ENCODE data around the gene TUBB4B. TPM values are rescaled to one million over a fixed set of nuclear protein-coding genes. Genes with fewer than 3 reads are reported as not detected.
"Not testable (repeated sequence)": the region's sequence is repeated elsewhere in the genome, so short reads cannot be mapped to it uniquely, and the experiment has no call there.

The TUBB4B gene
- total and polyA plus RNA-seq, 11 donors: 244 to 900 (median 515) TPM

DNA sequence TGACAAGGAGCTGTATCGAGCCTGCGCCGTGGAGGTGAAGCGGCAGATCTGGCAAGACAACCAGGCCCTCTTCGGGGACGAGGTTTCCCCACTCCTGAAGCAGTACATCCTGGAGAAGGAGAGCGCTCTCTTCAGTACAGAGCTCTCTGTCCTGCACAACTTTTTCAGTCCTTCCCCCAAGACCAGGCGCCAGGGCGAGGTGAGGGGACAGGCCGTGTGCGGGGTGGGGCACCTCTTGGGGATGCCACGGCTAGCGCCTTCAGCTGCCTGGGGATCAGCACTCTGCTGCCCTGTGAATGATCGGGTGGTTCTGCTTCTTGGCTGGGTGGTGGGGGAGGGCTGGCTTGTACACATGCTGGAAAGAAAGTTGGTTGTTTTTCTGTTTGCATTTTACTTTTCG is 15.8 kb downstream of the TUBB4B start:
- TF ChIP-seq, protein P1, sequence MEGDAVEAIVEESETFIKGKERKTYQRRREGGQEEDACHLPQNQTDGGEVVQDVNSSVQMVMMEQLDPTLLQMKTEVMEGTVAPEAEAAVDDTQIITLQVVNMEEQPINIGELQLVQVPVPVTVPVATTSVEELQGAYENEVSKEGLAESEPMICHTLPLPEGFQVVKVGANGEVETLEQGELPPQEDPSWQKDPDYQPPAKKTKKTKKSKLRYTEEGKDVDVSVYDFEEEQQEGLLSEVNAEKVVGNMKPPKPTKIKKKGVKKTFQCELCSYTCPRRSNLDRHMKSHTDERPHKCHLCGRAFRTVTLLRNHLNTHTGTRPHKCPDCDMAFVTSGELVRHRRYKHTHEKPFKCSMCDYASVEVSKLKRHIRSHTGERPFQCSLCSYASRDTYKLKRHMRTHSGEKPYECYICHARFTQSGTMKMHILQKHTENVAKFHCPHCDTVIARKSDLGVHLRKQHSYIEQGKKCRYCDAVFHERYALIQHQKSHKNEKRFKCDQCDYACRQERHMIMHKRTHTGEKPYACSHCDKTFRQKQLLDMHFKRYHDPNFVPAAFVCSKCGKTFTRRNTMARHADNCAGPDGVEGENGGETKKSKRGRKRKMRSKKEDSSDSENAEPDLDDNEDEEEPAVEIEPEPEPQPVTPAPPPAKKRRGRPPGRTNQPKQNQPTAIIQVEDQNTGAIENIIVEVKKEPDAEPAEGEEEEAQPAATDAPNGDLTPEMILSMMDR (IDR thresholded peaks at IDR 0.05): no peak
- no peak for TF ChIP-seq POLR2A (IDR thresholded peaks at IDR 0.05)
- Histone ChIP-seq H3K4me1 (peaks cover 7 to 28% (median 20%) of the 10 kb centered on the region in 12 donors), H3K27me3 (no peaks in the 10 kb centered on the region), H3K36me3 (peaks cover 0 to 40% (median 29%) of the 10 kb centered on the region in 9 donors), H3K9me3 (no peaks in the 10 kb centered on the region), H3K27ac (no peak overlapping the region), H3K4me3 (peak overlapping the region in 6 of 12 donors; percentile 87 to 100 (median 99))
- peak in 1 of 5 donors; percentile 44 for DNase-seq
- no peak for ATAC-seq
- WGBS, 4 donors: 85 to 93% (median 90%) methylated on average over 14 to 15 of the region's 15 CpGs
- intact Hi-C loops (cut with DNase I): no loop called here

DNA sequence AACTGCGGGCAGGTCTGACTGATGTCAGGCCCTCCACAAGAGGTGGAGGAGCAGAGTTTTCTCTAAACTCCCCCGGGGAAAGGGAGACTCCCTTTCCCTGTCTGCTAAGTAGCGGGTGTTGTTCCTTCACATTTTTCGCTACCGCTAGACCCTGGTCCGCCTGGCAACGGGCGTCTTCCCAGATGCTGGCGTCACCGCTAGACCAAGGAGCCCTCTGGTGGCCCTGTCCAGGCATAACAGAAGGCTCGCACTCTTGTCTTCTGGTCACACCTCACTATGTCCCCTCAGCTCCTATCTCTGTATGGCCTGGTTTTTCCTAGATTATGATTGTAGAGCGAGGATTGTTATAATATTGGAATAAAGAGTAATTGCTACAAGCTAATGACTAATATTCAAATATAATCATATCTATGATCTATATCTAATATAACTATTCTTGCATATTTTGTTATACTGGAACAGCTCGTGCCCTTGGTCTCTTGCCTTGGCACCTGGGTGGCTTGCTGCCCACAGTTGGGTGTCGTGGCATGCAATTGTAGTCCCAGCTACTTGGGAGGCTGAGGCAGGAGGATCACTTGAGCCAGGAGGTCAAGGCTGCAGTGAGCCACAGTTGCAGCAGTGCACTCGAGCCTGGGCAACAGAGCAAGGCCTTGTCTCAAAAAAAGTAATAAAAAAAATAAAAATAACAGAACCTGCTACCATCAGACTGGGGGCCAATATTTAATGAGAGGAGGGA is 21.3 kb downstream of the TUBB4B start:
- intact Hi-C loops (cut with DNase I); H3K27me3 ChIP-seq; H3K9me3 ChIP-seq; H3K4me3 ChIP-seq; ATAC-seq; H3K27ac ChIP-seq: not testable (repeated sequence)
- H3K4me1 ChIP-seq: peaks cover 0 to 16% (median 0%) of the 10 kb centered on the region in 12 donors
- WGBS, 4 donors: 30 to 57% (median 31%) methylated on average over 7 to 15 of the region's 15 CpGs
- DNase-seq: peak in 2 of 5 donors; percentile 25 to 32
- peaks cover 0 to 73% (median 53%) of the 10 kb centered on the region in 9 donors for H3K36me3 ChIP-seq
- TF ChIP-seq, protein P1 (IDR thresholded peaks at IDR 0.05): peak; percentile 38 to 58 (median 50)

DNA sequence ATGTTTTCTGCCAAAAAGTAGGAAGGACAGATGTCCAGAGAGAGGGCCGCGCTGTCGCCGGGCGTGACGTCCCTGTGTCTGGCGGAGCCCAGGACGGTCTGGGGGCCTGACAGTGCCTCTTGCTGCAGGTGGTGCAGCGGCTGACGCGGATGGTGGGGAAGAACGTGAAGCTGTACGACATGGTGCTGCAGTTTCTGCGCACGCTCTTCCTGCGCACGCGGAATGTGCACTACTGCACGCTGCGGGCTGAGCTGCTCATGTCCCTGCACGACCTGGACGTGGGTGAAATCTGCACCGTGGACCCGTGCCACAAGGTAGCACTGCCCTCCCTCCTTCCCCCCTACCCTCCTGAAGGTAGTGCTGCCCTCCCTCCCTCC is 21.8 kb downstream of the TUBB4B start:
- H3K27ac ChIP-seq: no peak overlapping the region
- TF ChIP-seq, protein P1 (IDR thresholded peaks at IDR 0.05): no peak
- TF ChIP-seq POLR2A (IDR thresholded peaks at IDR 0.05): no peak
- H3K9me3 ChIP-seq: no peaks in the 10 kb centered on the region
- ATAC-seq (peak in 2 of 4 donors; percentile 18 to 20), DNase-seq (peak in 1 of 5 donors; percentile 7)
- intact Hi-C loops (cut with DNase I): no loop called here
- 84 to 93% (median 90%) methylated on average over 24 of the region's 24 CpGs for WGBS, 4 donors
- peaks cover 0 to 22% (median 3%) of the 10 kb centered on the region in 12 donors for H3K4me1 ChIP-seq
- peaks cover 0 to 73% (median 57%) of the 10 kb centered on the region in 9 donors for H3K36me3 ChIP-seq
- H3K27me3 ChIP-seq: no peaks in the 10 kb centered on the region
- H3K4me3 ChIP-seq: no peak overlapping the region

DNA sequence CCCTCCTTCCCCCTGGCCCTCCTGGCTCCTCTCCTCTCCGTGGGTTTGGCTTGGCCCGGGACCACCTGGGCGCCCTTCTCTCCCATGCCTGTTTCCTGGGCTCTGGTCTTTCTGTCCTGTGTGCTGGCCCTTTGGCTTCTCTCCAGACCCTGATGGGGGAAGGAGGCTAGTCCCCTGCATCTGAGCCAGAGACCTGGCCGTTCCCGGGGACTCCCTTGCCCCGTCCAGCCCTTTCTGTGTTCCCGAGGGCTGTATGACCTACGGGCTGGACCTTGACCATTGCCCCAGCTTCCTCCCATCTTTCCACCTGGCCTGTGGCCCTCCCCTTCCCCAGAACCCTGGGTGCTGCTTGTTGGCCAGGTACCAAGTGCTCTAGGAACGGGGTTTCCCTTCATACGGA is 22.4 kb downstream of the TUBB4B start:
- ATAC-seq: no peak
- Histone ChIP-seq H3K9me3 (no peaks in the 10 kb centered on the region), H3K4me3 (no peak overlapping the region), H3K4me1 (peaks cover 0 to 28% (median 9%) of the 10 kb centered on the region in 12 donors), H3K27me3 (no peaks in the 10 kb centered on the region), H3K36me3 (peaks cover 0 to 71% (median 53%) of the 10 kb centered on the region in 9 donors), H3K27ac (no peak overlapping the region)
- no peak for TF ChIP-seq POLR2A (IDR thresholded peaks at IDR 0.05)
- TF ChIP-seq, protein P1 (IDR thresholded peaks at IDR 0.05): no peak
- WGBS, 4 donors: 81 to 87% (median 82%) methylated on average over 10 of the region's 10 CpGs
- intact Hi-C loops (cut with DNase I): no loop called here
- DNase-seq: peak in 1 of 5 donors; percentile 7

Measured in heart left ventricle (tissue), 16 donors.